GM23248 (cell line): ENCODE data around the gene MDN1.

Experiments
- EZH2 ChIP-seq: fragments of 200-600 bp; sonication (generic); IDR thresholded peaks from 2 replicates; pipeline ENCODE4 v1.6.1; 2018; ENCODE audit warnings: antibody characterized with exemption, mild to moderate bottlenecking; ENCODE audit not compliant: insufficient read depth, poor library complexity, severe bottlenecking
- EZH2phosphoT487 ChIP-seq: fragments of 200-600 bp; sonication (generic); IDR thresholded peaks from 2 replicates; pipeline ENCODE4 v1.6.1; 2018; ENCODE audit warnings: antibody characterized with exemption, moderate library complexity, mild to moderate bottlenecking, low read depth; ENCODE audit not compliant: insufficient read depth

DNA sequence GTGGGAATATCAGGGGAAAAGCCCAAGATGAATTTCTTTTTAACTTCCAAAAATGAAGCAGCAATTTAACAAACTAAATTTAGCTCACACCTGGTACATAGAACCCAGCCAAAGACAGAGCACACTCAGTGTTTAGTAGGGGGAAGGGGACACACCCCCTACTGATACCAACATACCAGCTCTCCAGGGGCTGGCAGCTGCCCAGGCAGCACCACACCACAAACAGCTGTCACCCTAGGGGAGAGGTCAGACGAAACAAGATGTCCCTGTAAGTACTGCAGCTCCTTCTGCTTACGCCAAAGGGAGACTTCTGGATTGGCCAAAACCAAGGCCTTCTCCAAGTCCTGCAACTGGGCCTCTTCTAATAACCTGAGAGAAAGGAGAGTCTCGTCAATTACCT, 26.0 kb downstream of the MDN1 start:
- TF ChIP-seq EZH2, result no peak
- TF ChIP-seq EZH2phosphoT487, result no peak
